Neuronal stem cell (in vitro differentiated cells): ENCODE results near the gene AASDH.

ENCODE experiments used
- DNase-seq: peaks from one replicate; pipeline ENCODE4 v3.0.0-alpha.2; 2013; ENCODE audit warnings: low spot score
- H2AFZ ChIP-seq: one replicate; pipeline ENCODE4 v1.6.1; 2013; ENCODE audit warnings: mild to moderate bottlenecking, low read length, inconsistent platforms
- H2AK5ac ChIP-seq: 2 replicates; pipeline ENCODE4 v1.6.1; 2013; ENCODE audit warnings: low read depth, mild to moderate bottlenecking, inconsistent platforms, low read length, moderate library complexity, mixed read lengths
- H2BK120ac ChIP-seq: 2 replicates; pipeline ENCODE4 v1.6.1; 2013; ENCODE audit warnings: low read depth, mild to moderate bottlenecking, inconsistent platforms, low read length, moderate library complexity, mixed read lengths
- H2BK12ac ChIP-seq: one replicate; pipeline ENCODE4 v1.6.1; 2013; ENCODE audit warnings: low read length, inconsistent platforms
- H2BK15ac ChIP-seq: 2 replicates; pipeline ENCODE4 v1.6.1; 2013; ENCODE audit warnings: mild to moderate bottlenecking, low read length, inconsistent platforms, mixed read lengths
- H2BK5ac ChIP-seq: one replicate; pipeline ENCODE4 v1.6.1; 2013; ENCODE audit warnings: inconsistent platforms, mild to moderate bottlenecking, low read length, moderate library complexity
- H3K14ac ChIP-seq: one replicate; pipeline ENCODE4 v1.6.1; 2013; ENCODE audit warnings: low read length, inconsistent platforms
- H3K18ac ChIP-seq: 2 replicates; pipeline ENCODE4 v1.6.1; 2013; ENCODE audit warnings: low read length, inconsistent platforms
- H3K23ac ChIP-seq: 2 replicates; pipeline ENCODE4 v1.6.1; 2013; ENCODE audit warnings: low read depth, mild to moderate bottlenecking, mixed read lengths, low read length, inconsistent platforms; ENCODE audit not compliant: poor library complexity
- H3K27ac ChIP-seq: replicated peaks from 3 replicates; pipeline ENCODE4 v1.5.1; 2013; ENCODE audit warnings: low read length, inconsistent platforms
- H3K27me3 ChIP-seq, 3 experiments: 2 replicates each; pipeline ENCODE4 v1.6.1; 2013; ENCODE audit warnings: low read length in 3 of 3, mild to moderate bottlenecking in 2 of 3, inconsistent platforms in 1 of 3, low read depth in 1 of 3, mixed read lengths in 1 of 3, moderate library complexity in 1 of 3; ENCODE audit not compliant: control insufficient read depth in 3 of 3, insufficient read depth in 3 of 3
- H3K36me3 ChIP-seq, 2 donors: replicated peaks in 1 of 2; 2 replicates each; pipeline ENCODE4 v1.6.1; 2013; ENCODE audit warnings: low read length in 2 of 2; ENCODE audit not compliant: control insufficient read depth in 2 of 2, insufficient read depth in 2 of 2
- H3K4ac ChIP-seq: 2 replicates; pipeline ENCODE4 v1.6.1; 2013; ENCODE audit warnings: inconsistent platforms, mild to moderate bottlenecking, low read length, moderate library complexity
- H3K4me1 ChIP-seq, 2 donors: 1 replicate in 1 of 2; 2 replicates in 1 of 2; pipeline ENCODE4 v1.6.1; 2013; ENCODE audit warnings: low read length in 2 of 2, low read depth in 1 of 2; ENCODE audit not compliant: control insufficient read depth in 2 of 2, insufficient read depth in 1 of 2
- H3K4me2 ChIP-seq: one replicate; pipeline ENCODE4 v1.6.1; 2013; ENCODE audit warnings: mild to moderate bottlenecking, low read length, inconsistent platforms; ENCODE audit not compliant: insufficient read depth, poor library complexity, severe bottlenecking
- H3K4me3 ChIP-seq, 2 donors: 2 replicates each; pipeline ENCODE4 v1.5.1; 2013; ENCODE audit warnings: low read length in 2 of 2, mild to moderate bottlenecking in 2 of 2, inconsistent platforms in 1 of 2, moderate library complexity in 1 of 2
- H3K79me1 ChIP-seq: one replicate; pipeline ENCODE4 v1.6.1; 2013; ENCODE audit warnings: low read depth, mild to moderate bottlenecking, inconsistent platforms, low read length, moderate library complexity
- H3K9ac ChIP-seq: one replicate; pipeline ENCODE4 v1.6.1; 2013; ENCODE audit warnings: mild to moderate bottlenecking, low read depth, low read length, inconsistent platforms; ENCODE audit not compliant: poor library complexity
- H3K9me3 ChIP-seq, 2 donors: replicated peaks in 1 of 2; 2 replicates each; pipeline versions ENCODE3 to v1.6.1; 2013; ENCODE audit warnings: low read length in 2 of 2, mild to moderate bottlenecking in 2 of 2, inconsistent platforms in 1 of 2, low read depth in 1 of 2, mixed read lengths in 1 of 2, moderate library complexity in 1 of 2; ENCODE audit not compliant: control insufficient read depth in 2 of 2, insufficient read depth in 1 of 2
- H4K8ac ChIP-seq: one replicate; pipeline ENCODE4 v1.6.1; 2013; ENCODE audit warnings: low read depth, mild to moderate bottlenecking, inconsistent platforms, low read length, moderate library complexity
- H4K91ac ChIP-seq: one replicate; pipeline ENCODE4 v1.6.1; 2013; ENCODE audit warnings: low read length, low read depth, mild to moderate bottlenecking, inconsistent platforms; ENCODE audit not compliant: poor library complexity
- WGBS, 2 donors: extraction: QIAGEN DNeasy Blood & Tissue Kit; methylation state at CpG; one replicate each; pipeline ENCODE4 v1.1.7; 2013; ENCODE audit warnings: missing lambda C conversion rate in 2 of 2, mixed read lengths in 1 of 2; ENCODE audit not compliant: insufficient read length in 2 of 2, insufficient replicate concordance in 1 of 2; ENCODE audit errors: extremely low coverage in 2 of 2; 5-methylcytosine and 5-hydroxymethylcytosine counted together

AASDH gene

DNA sequence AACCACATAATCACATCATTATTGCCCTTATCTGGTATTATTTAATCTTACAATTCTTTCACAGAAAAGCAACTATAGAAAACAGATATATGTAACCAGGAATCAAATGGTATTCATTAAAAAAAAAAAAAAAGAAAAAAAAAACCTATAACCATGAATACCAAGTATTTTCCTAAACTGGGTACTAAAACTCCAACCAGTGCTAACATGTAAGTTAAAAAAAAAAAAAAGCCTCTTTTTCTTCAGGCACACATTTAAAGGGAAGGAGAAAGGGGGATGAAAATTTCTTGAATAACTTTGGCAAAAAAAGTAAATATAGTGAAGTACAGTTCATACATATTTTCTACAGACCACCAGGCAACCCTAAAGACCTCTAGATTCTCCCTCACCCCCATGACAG, 46.0 kb upstream of the AASDH start:
- no peak overlapping the region for H2AK5ac ChIP-seq
- H3K18ac ChIP-seq, result no peak overlapping the region
- no peak overlapping the region for H2AFZ ChIP-seq
- H4K8ac ChIP-seq, result no peak overlapping the region
- no peak overlapping the region for H2BK12ac ChIP-seq
- H2BK120ac ChIP-seq, result no peak overlapping the region
- no peak overlapping the region for H3K14ac ChIP-seq
- no peak overlapping the region for H2BK5ac ChIP-seq
- no peak overlapping the region for H3K27ac ChIP-seq
- H3K4me3 ChIP-seq, result peak overlapping the region in 1 of 2 donors; percentile 99
- H3K4ac ChIP-seq, result no peak overlapping the region
- DNase-seq, result no peak
- no peak overlapping the region for H3K4me2 ChIP-seq
- no peak overlapping the region for H2BK15ac ChIP-seq
- no peaks in the 10 kb centered on the region for H3K79me1 ChIP-seq
- no peak overlapping the region for H4K91ac ChIP-seq
- peaks cover 0 to 11% of the 10 kb centered on the region in 2 donors for H3K36me3 ChIP-seq
- H3K27me3 ChIP-seq, result no peaks in the 10 kb centered on the region
- no peak overlapping the region for H3K9ac ChIP-seq
- H3K4me1 ChIP-seq, result peaks cover 1 to 6% of the 10 kb centered on the region in 2 donors
- peaks cover 0 to 2% of the 10 kb centered on the region in 2 donors for H3K9me3 ChIP-seq
- H3K23ac ChIP-seq, result no peak overlapping the region

GRCh38 chr4:56430203-56430602, 42.9 kb upstream of the AASDH start:
- Histone ChIP-seq H3K9me3 (peaks cover 0 to 13% of the 10 kb centered on the region in 2 donors), H2BK5ac (no peak overlapping the region), H3K27me3 (no peaks in the 10 kb centered on the region), H2BK15ac (no peak overlapping the region), H3K4me2 (no peak overlapping the region), H2BK12ac (no peak overlapping the region), H3K36me3 (peaks cover 0 to 22% of the 10 kb centered on the region in 2 donors), H3K18ac (no peak overlapping the region), H3K23ac (no peak overlapping the region), H3K14ac (no peak overlapping the region), H2AK5ac (no peak overlapping the region), H4K91ac (no peak overlapping the region), H3K79me1 (peaks cover 2% of the 10 kb centered on the region), H3K27ac (no peak overlapping the region), H4K8ac (no peak overlapping the region), H3K4me1 (peaks cover 0 to 3% of the 10 kb centered on the region in 2 donors), H3K4ac (no peak overlapping the region), H3K9ac (no peak overlapping the region), H2AFZ (no peak overlapping the region), H3K4me3 (no peak overlapping the region), H2BK120ac (no peak overlapping the region)
- no CpG with 5 or more reads among the region's 2 CpGs for WGBS, 2 donors
- DNase-seq, result no peak

- no peaks in the 10 kb centered on the region for H3K27me3 ChIP-seq
- no peak overlapping the region for H4K8ac ChIP-seq
- H3K4me3 ChIP-seq, result no peak overlapping the region
- H3K4me1 ChIP-seq, result no peaks in the 10 kb centered on the region
- H3K9ac ChIP-seq, result no peak overlapping the region
- H3K18ac ChIP-seq, result no peak overlapping the region
- H2BK120ac ChIP-seq, result no peak overlapping the region
- peaks cover 2% of the 10 kb centered on the region for H3K79me1 ChIP-seq
- H3K4me2 ChIP-seq, result no peak overlapping the region
- H2BK5ac ChIP-seq, result no peak overlapping the region
- no peak overlapping the region for H3K14ac ChIP-seq
- H3K4ac ChIP-seq, result no peak overlapping the region
- no peak overlapping the region for H4K91ac ChIP-seq
- no peak overlapping the region for H2AFZ ChIP-seq
- no peak overlapping the region for H2BK15ac ChIP-seq
- H3K23ac ChIP-seq, result no peak overlapping the region
- H3K9me3 ChIP-seq, result peaks cover 0 to 11% of the 10 kb centered on the region in 2 donors
- WGBS, 2 donors, result no CpG with 5 or more reads among the region's 1 CpG
- H2AK5ac ChIP-seq, result no peak overlapping the region
- H3K36me3 ChIP-seq, result peaks cover 0 to 32% of the 10 kb centered on the region in 2 donors
- no peak overlapping the region for H3K27ac ChIP-seq
- DNase-seq, result no peak
- H2BK12ac ChIP-seq, result no peak overlapping the region
Observed at GRCh38 chr4:56427179-56427578, 39.9 kb upstream of the AASDH start.

- H3K9ac ChIP-seq, result no peak overlapping the region
- no peak overlapping the region for H2BK5ac ChIP-seq
- no CpG with 5 or more reads among the region's 6 CpGs for WGBS, 2 donors
Observed at GRCh38 chr4:56426273-56426672, 39.0 kb upstream of the AASDH start.

More at GRCh38 chr4:56426273-56426672, 39.0 kb upstream of the AASDH start:
- Histone ChIP-seq H2AFZ (no peak overlapping the region), H3K18ac (no peak overlapping the region), H3K27me3 (no peaks in the 10 kb centered on the region), H4K91ac (no peak overlapping the region), H2BK120ac (no peak overlapping the region), H3K4me1 (no peaks in the 10 kb centered on the region), H3K14ac (no peak overlapping the region), H3K4ac (no peak overlapping the region), H4K8ac (no peak overlapping the region), H2BK12ac (no peak overlapping the region), H2AK5ac (no peak overlapping the region), H3K4me2 (no peak overlapping the region), H3K79me1 (peaks cover 2% of the 10 kb centered on the region), H2BK15ac (no peak overlapping the region), H3K36me3 (peaks cover 0 to 32% of the 10 kb centered on the region in 2 donors), H3K4me3 (no peak overlapping the region), H3K23ac (no peak overlapping the region), H3K9me3 (peaks cover 0 to 17% of the 10 kb centered on the region in 2 donors), H3K27ac (no peak overlapping the region)
- DNase-seq, result no peak
